CD14-positive monocyte (primary cell): ENCODE results near the gene RPTOR. TPM values are rescaled to one million over a fixed set of nuclear protein-coding genes. Genes with fewer than 3 reads are reported as not detected.

Experiments used
- DNase-seq, 3 donors: peaks; one replicate each; pipeline ENCODE4 v3.0.0-alpha.2; 2011 to 2022
- H2AFZ ChIP-seq: 2 replicates; pipeline ENCODE4 v1.6.0; 2012; ENCODE audit warnings: mild to moderate bottlenecking, low read depth, low read length, inconsistent platforms; ENCODE audit not compliant: insufficient read depth, poor library complexity, severe bottlenecking
- H3K27ac ChIP-seq, 2 donors: 1 replicate in 1 of 2; 2 replicates in 1 of 2; pipeline ENCODE4 v1.5.1; 2012 to 2013; ENCODE audit warnings: low read length in 2 of 2, control low read depth in 1 of 2, inconsistent platforms in 1 of 2, low read depth in 1 of 2, mild to moderate bottlenecking in 1 of 2
- H3K27me3 ChIP-seq, 2 donors: one replicate each; pipeline versions ENCODE4 v1.6.0 to v1.6.1; 2011 to 2013; ENCODE audit warnings: low read length in 2 of 2; ENCODE audit not compliant: control insufficient read depth in 2 of 2, insufficient read depth in 2 of 2
- H3K36me3 ChIP-seq, 2 donors: replicated peaks in 1 of 2; 1 replicate in 1 of 2; 2 replicates in 1 of 2; pipeline versions ENCODE4 v1.5.1 to v1.6.1; 2012 to 2013; ENCODE audit warnings: low read length in 2 of 2, control low read depth in 1 of 2, inconsistent platforms in 1 of 2, mild to moderate bottlenecking in 1 of 2; ENCODE audit not compliant: insufficient read depth in 2 of 2, control insufficient read depth in 1 of 2
- H3K4me1 ChIP-seq, 2 donors: 1 replicate in 1 of 2; 2 replicates in 1 of 2; pipeline versions ENCODE4 v1.5.1 to v1.6.1; 2012 to 2013; ENCODE audit warnings: low read length in 2 of 2, control low read depth in 1 of 2, inconsistent platforms in 1 of 2, mild to moderate bottlenecking in 1 of 2, moderate library complexity in 1 of 2; ENCODE audit not compliant: insufficient read depth in 2 of 2, control insufficient read depth in 1 of 2
- H3K4me2 ChIP-seq: replicated peaks from 2 replicates; pipeline ENCODE3; 2012; ENCODE audit warnings: low read length, moderate library complexity, mild to moderate bottlenecking; ENCODE audit not compliant: poor library complexity, severe bottlenecking; ENCODE audit errors: extremely low read depth
- H3K4me3 ChIP-seq, 3 experiments: fragments of 200-600 bp in 1 of 3; sonication (generic) in 1 of 3; replicated peaks in 1 of 3; 1 replicate in 2 of 3; 2 replicates in 1 of 3; pipeline ENCODE4 v1.5.1; 2011 to 2013; ENCODE audit warnings: low read length in 3 of 3, mild to moderate bottlenecking in 3 of 3, control low read depth in 2 of 3, low read depth in 2 of 3, inconsistent platforms in 1 of 3, moderate library complexity in 1 of 3
- H3K79me2 ChIP-seq: 2 replicates; pipeline ENCODE4 v1.6.0; 2012; ENCODE audit warnings: mild to moderate bottlenecking, control low read depth, inconsistent platforms, low read length, moderate library complexity; ENCODE audit not compliant: insufficient read depth
- H3K9ac ChIP-seq: 2 replicates; pipeline ENCODE4 v1.6.0; 2017; ENCODE audit warnings: low read length, mild to moderate bottlenecking; ENCODE audit not compliant: insufficient read depth, poor library complexity, severe bottlenecking
- H3K9me3 ChIP-seq, 2 donors: replicated peaks in 1 of 2; 1 replicate in 1 of 2; 2 replicates in 1 of 2; pipeline versions ENCODE4 v1.5.1 to v1.6.1; 2012 to 2013; ENCODE audit warnings: low read length in 2 of 2, control low read depth in 1 of 2; ENCODE audit not compliant: control insufficient read depth in 1 of 2, insufficient read depth in 1 of 2
- H4K20me1 ChIP-seq: 2 replicates; pipeline ENCODE4 v1.6.0; 2012; ENCODE audit warnings: mild to moderate bottlenecking, low read length, control low read depth, moderate library complexity; ENCODE audit not compliant: insufficient read depth
- H3K27ac Mint-ChIP-seq, 7 donors: one replicate each; pipeline ENCODE4 v1.8.0; 2020; ENCODE audit warnings: mild to moderate bottlenecking in 7 of 7, mixed read lengths in 7 of 7, moderate library complexity in 6 of 7, inconsistent platforms in 2 of 7
- H3K27me3 Mint-ChIP-seq, 3 donors: one replicate each; pipeline ENCODE4 v1.8.0; 2021 to 2022; ENCODE audit warnings: low read depth in 3 of 3, mild to moderate bottlenecking in 3 of 3, mixed read lengths in 3 of 3, moderate library complexity in 3 of 3, inconsistent platforms in 1 of 3
- H3K36me3 Mint-ChIP-seq, 2 donors: one replicate each; pipeline ENCODE4 v1.8.0; 2020; ENCODE audit warnings: mixed read lengths in 2 of 2, inconsistent platforms in 1 of 2, mild to moderate bottlenecking in 1 of 2
- H3K4me1 Mint-ChIP-seq: one replicate; pipeline ENCODE4 v1.8.0; 2020; ENCODE audit warnings: mild to moderate bottlenecking, mixed read lengths
- H3K4me3 Mint-ChIP-seq, 2 donors: one replicate each; pipeline ENCODE4 v1.8.0; 2020; ENCODE audit warnings: mild to moderate bottlenecking in 2 of 2, mixed read lengths in 2 of 2, moderate library complexity in 1 of 2
- H3K9me3 Mint-ChIP-seq, 7 donors: one replicate each; pipeline ENCODE4 v1.8.0; 2020 to 2022; ENCODE audit warnings: mixed read lengths in 7 of 7, mild to moderate bottlenecking in 6 of 7, moderate library complexity in 6 of 7, inconsistent platforms in 2 of 7
- CTCF ChIP-seq: fragments of 200-600 bp; IDR thresholded peaks from one replicate; pipeline ENCODE4 v1.8.0; 2022; ENCODE audit warnings: antibody characterized with exemption, mild to moderate bottlenecking
- WGBS: methylation state at CpG from one replicate; pipeline ENCODE4 v1.1.5; 2013; ENCODE audit warnings: missing lambda C conversion rate; ENCODE audit not compliant: insufficient coverage; 5-methylcytosine and 5-hydroxymethylcytosine counted together
- intact Hi-C, 2 donors: fragments of 100-400 bp; cut with micrococcal nuclease; formaldehyde crosslinking; loops; one replicate each; pipeline versions ENCODE4 v1.15.0 to v1.15.1; 2023
- polyA plus RNA-seq, 3 donors: library from polyadenylated mRNA; depleted of rRNA in 1 of 3; unstranded in 2 of 3; stranded (reverse) in 1 of 3; fragments of 300-500 nt in 2 of 3; fragments of >200 nt in 1 of 3; fragmentation: Illumina TruSeq in 2 of 3; gene quantifications; 1 replicate in 2 of 3; 2 replicates in 1 of 3; pipeline ENCODE4 v1.2.3, GENCODE V29; 2012 to 2021

RPTOR gene
- polyA plus RNA-seq, 3 donors = 1.1 to 8.7 (median 2.6) TPM

GRCh38 chr17:80646328-80646727 lies 101.7 kb downstream of the RPTOR start:
- Mint-ChIP-seq H3K4me3 (no peak overlapping the region), H3K27me3 (no peaks in the 10 kb centered on the region), H3K36me3 (peaks cover 16 to 21% of the 10 kb centered on the region in 2 donors), H3K27ac (no peak overlapping the region), H3K4me1 (peaks cover 2% of the 10 kb centered on the region), H3K9me3 (peaks cover 0 to 3% (median 0%) of the 10 kb centered on the region in 7 donors)
- H3K4me3 ChIP-seq = no peak overlapping the region
- no peak overlapping the region for H3K9ac ChIP-seq
- TF ChIP-seq CTCF = no peak
- intact Hi-C loops = loop anchor here in 1 of 2 donors (1.0 kb wide), 1 partner anchor 20 kb away; no protein-coding TSS in a partner anchor
- DNase-seq = no peak
- peaks cover 12% of the 10 kb centered on the region for H3K79me2 ChIP-seq
- peaks cover 36% of the 10 kb centered on the region for H4K20me1 ChIP-seq
- H3K27me3 ChIP-seq = no peaks in the 10 kb centered on the region
- H3K9me3 ChIP-seq = no peaks in the 10 kb centered on the region
- no peak overlapping the region for H3K27ac ChIP-seq
- H3K4me1 ChIP-seq = peaks cover 0 to 5% of the 10 kb centered on the region in 2 donors
- H3K4me2 ChIP-seq = no peak overlapping the region
- 93% methylated on average over 7 of the region's 9 CpGs for WGBS
- H2AFZ ChIP-seq = no peak overlapping the region
- peaks cover 0 to 24% of the 10 kb centered on the region in 2 donors for H3K36me3 ChIP-seq

- peaks cover 0 to 3% (median 0%) of the 10 kb centered on the region in 7 donors for H3K9me3 Mint-ChIP-seq
Observed at GRCh38 chr17:80647746-80648145, 103.1 kb downstream of the RPTOR start.

More at GRCh38 chr17:80647746-80648145, 103.1 kb downstream of the RPTOR start:
- Mint-ChIP-seq H3K4me1 (peaks cover 6% of the 10 kb centered on the region), H3K27ac (peak overlapping the region in 2 of 7 donors; percentile 4 to 42), H3K4me3 (no peak overlapping the region), H3K36me3 (peaks cover 16 to 21% of the 10 kb centered on the region in 2 donors), H3K27me3 (no peaks in the 10 kb centered on the region)
- Histone ChIP-seq H2AFZ (no peak overlapping the region), H3K4me1 (peaks cover 0 to 5% of the 10 kb centered on the region in 2 donors), H3K27me3 (no peaks in the 10 kb centered on the region), H3K4me3 (no peak overlapping the region), H3K4me2 (no peak overlapping the region), H3K36me3 (peaks cover 0 to 24% of the 10 kb centered on the region in 2 donors), H3K79me2 (peaks cover 17% of the 10 kb centered on the region), H3K9ac (no peak overlapping the region), H3K27ac (no peak overlapping the region), H4K20me1 (peaks cover 43% of the 10 kb centered on the region), H3K9me3 (no peaks in the 10 kb centered on the region)
- TF ChIP-seq CTCF = no peak
- 100% methylated on average over 4 of the region's 6 CpGs for WGBS
- DNase-seq = no peak
- intact Hi-C loops = no loop called here
